WTC11 (cell line): Measurements from ENCODE around the gene CPEB4.

Source experiments
- CBFB ChIP-seq: sonication (generic); formaldehyde crosslinking; IDR thresholded peaks from 2 replicates; pipeline ENCODE4 v1.8.1; 2022; ENCODE audit warnings: mild to moderate bottlenecking, low read depth, missing genetic modification reagents
- TF ChIP-seq, protein P1 (sequence below): fragments of 200-600 bp; IDR thresholded peaks from 2 replicates; pipeline ENCODE4 v1.8.0; 2022; ENCODE audit warnings: antibody characterized with exemption

DNA sequence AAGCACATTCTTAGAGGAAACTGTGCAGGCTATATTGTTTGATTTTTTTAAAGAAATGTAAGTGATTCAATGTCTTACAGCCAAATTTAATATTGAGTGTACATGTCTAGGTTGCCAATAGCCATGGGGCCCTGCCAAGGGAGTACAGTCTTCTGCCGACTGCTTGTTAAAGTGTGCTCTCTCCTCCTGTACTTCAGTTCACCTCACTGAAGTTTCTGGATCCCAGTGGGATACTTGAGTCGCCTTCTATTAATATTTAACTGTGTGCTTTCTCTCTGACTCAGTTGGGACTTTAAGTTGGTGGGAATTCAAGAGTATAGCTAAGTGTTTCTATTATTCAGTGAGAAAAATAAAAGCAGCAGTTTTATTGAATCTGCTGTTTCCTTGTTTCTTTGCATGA is 56.4 kb downstream of the CPEB4 start:
- TF ChIP-seq CBFB (CRISPR knock-in tag): no peak
- TF ChIP-seq, protein P1, sequence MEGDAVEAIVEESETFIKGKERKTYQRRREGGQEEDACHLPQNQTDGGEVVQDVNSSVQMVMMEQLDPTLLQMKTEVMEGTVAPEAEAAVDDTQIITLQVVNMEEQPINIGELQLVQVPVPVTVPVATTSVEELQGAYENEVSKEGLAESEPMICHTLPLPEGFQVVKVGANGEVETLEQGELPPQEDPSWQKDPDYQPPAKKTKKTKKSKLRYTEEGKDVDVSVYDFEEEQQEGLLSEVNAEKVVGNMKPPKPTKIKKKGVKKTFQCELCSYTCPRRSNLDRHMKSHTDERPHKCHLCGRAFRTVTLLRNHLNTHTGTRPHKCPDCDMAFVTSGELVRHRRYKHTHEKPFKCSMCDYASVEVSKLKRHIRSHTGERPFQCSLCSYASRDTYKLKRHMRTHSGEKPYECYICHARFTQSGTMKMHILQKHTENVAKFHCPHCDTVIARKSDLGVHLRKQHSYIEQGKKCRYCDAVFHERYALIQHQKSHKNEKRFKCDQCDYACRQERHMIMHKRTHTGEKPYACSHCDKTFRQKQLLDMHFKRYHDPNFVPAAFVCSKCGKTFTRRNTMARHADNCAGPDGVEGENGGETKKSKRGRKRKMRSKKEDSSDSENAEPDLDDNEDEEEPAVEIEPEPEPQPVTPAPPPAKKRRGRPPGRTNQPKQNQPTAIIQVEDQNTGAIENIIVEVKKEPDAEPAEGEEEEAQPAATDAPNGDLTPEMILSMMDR: no peak
